Measurements from ENCODE around the gene RARRES2.

RARRES2 gene

DNA sequence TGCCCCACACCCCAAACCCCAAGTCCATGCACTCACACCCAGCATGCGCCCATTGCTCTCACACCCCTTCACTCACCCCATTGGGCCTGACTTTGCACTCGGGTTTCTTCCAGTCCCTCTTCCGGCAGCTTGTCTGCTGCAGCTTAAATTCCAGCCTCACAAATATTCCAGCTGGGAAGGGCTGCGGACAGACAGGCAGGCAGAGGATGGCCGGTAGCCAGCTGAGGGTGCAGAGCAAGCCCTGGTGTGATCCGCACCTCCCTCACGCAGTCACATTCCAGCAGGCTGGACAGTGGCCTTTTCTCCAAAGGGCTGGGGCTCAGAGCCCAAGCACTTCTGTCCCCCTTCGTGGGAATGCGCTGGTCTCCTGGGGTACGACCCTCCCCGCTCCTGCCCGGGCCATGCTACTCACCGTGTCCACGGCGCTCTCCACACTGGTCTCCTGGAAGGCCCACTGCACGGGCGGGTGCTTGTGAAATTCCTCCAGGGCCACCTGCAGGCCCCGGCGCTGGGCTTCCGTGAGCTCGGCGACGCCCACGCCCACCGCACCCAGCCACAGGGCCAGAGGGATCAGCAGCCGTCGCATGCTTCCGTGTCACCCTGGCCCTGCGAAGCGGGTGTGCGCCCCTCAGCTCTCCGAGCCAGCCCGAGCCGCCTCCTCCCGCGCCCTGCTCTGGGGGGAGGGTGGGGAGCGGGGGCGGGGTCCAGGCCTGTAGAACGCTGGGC is 1.2 kb downstream of the RARRES2 start:
- TF ChIP-seq, protein P1, sequence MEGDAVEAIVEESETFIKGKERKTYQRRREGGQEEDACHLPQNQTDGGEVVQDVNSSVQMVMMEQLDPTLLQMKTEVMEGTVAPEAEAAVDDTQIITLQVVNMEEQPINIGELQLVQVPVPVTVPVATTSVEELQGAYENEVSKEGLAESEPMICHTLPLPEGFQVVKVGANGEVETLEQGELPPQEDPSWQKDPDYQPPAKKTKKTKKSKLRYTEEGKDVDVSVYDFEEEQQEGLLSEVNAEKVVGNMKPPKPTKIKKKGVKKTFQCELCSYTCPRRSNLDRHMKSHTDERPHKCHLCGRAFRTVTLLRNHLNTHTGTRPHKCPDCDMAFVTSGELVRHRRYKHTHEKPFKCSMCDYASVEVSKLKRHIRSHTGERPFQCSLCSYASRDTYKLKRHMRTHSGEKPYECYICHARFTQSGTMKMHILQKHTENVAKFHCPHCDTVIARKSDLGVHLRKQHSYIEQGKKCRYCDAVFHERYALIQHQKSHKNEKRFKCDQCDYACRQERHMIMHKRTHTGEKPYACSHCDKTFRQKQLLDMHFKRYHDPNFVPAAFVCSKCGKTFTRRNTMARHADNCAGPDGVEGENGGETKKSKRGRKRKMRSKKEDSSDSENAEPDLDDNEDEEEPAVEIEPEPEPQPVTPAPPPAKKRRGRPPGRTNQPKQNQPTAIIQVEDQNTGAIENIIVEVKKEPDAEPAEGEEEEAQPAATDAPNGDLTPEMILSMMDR (conservative IDR thresholded peaks at IDR 0.05; ENCODE audit: low read depth, low read length), result no peak
- H3K79me2 ChIP-seq (ENCODE audit: insufficient read depth, low read depth), result no peaks in the 10 kb centered on the region
- H3K36me3 ChIP-seq (ENCODE audit: insufficient read depth), result no peaks in the 10 kb centered on the region
- H2AFZ ChIP-seq (ENCODE audit: low read depth), result no peak overlapping the region
- H3K9ac ChIP-seq, result no peak overlapping the region
- H3K4me1 ChIP-seq (ENCODE audit: low read depth, poor library complexity, severe bottlenecking), result no peaks in the 10 kb centered on the region
- no peak overlapping the region for H3K4me2 ChIP-seq
- no peaks in the 10 kb centered on the region for H4K20me1 ChIP-seq (ENCODE audit: insufficient read depth)
- H3K4me3 ChIP-seq (IDR thresholded peaks at IDR 0.05; ENCODE audit: insufficient read depth, low read depth, low read length), result no peak overlapping the region
- H3K27me3 ChIP-seq (ENCODE audit: insufficient read depth, low read depth), result no peaks in the 10 kb centered on the region
- H3K27ac ChIP-seq, result no peak overlapping the region

DNA sequence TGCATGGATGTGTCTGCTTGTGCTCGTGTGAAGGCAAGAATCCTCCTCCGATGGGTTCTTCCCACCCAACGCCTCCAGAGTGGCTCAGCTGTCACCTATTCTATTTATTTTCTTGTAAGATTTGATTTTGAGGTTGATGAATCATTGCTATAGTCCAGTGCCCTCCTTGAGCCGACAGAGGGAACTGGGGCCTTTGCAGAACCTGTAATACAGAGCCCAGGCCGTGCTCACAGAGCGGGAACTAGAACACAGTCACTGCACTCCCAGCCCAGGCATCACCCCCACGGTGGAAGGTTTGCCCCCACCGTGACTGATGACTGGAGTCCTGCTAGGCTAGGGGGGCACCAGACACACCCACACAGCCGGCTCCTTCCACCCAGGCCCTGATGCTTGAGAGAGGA is 2.0 kb downstream of the RARRES2 start:
- Histone ChIP-seq H3K4me2 (no peak overlapping the region), H3K9ac (no peak overlapping the region), H3K27me3 (ENCODE audit: insufficient read depth, low read depth) (no peaks in the 10 kb centered on the region), H3K36me3 (ENCODE audit: insufficient read depth) (no peaks in the 10 kb centered on the region), H3K4me3 (IDR thresholded peaks at IDR 0.05; ENCODE audit: insufficient read depth, low read depth, low read length) (no peak overlapping the region), H2AFZ (ENCODE audit: low read depth) (no peak overlapping the region), H3K79me2 (ENCODE audit: insufficient read depth, low read depth) (no peaks in the 10 kb centered on the region), H3K27ac (no peak overlapping the region), H3K4me1 (ENCODE audit: low read depth, poor library complexity, severe bottlenecking) (no peaks in the 10 kb centered on the region), H4K20me1 (ENCODE audit: insufficient read depth) (no peaks in the 10 kb centered on the region)
- TF ChIP-seq, protein P1 (conservative IDR thresholded peaks at IDR 0.05; ENCODE audit: low read depth, low read length), result no peak

DNA sequence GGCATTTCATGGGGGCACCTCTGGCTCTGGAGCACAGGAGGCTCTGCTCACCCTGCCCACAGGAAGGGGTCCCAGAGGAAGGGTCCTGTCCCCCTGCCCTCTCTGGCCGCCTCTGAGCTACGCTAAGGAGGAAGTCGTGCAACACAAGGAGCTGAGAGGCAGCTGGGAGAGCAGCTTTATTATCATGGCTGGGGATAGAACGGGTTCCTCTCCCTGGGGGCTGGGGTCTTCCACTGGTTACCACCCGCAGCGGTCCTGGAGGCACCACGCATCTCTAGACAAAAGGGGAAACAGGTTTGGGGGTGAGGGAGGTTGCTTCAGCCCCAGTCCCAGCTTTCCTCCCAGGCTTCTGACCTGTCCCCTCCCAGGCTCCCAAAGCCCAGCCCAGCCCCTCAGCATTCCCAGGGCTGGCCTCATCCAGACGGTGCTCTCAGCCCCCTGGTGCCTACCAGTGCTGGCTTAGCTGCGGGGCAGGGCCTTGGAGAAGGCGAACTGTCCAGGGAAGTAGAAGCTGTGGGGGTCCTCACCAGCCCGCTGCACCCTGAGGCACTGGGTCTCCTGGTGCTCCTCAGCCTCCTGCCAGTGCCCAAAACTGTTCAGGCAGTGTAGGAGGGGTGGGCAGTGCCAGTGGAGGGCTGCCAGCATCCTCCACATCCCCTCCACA is 3.1 kb downstream of the RARRES2 start:
- no peaks in the 10 kb centered on the region for H3K36me3 ChIP-seq (ENCODE audit: insufficient read depth)
- no peak overlapping the region for H3K9ac ChIP-seq
- no peaks in the 10 kb centered on the region for H4K20me1 ChIP-seq (ENCODE audit: insufficient read depth)
- H3K79me2 ChIP-seq (ENCODE audit: insufficient read depth, low read depth), result no peaks in the 10 kb centered on the region
- H2AFZ ChIP-seq (ENCODE audit: low read depth), result no peak overlapping the region
- no peak overlapping the region for H3K4me2 ChIP-seq
- TF ChIP-seq, protein P1 (conservative IDR thresholded peaks at IDR 0.05; ENCODE audit: low read depth, low read length), result no peak
- no peaks in the 10 kb centered on the region for H3K27me3 ChIP-seq (ENCODE audit: insufficient read depth, low read depth)
- no peak overlapping the region for H3K27ac ChIP-seq
- H3K4me1 ChIP-seq (ENCODE audit: low read depth, poor library complexity, severe bottlenecking), result no peaks in the 10 kb centered on the region
- H3K4me3 ChIP-seq (IDR thresholded peaks at IDR 0.05; ENCODE audit: insufficient read depth, low read depth, low read length), result no peak overlapping the region

DNA sequence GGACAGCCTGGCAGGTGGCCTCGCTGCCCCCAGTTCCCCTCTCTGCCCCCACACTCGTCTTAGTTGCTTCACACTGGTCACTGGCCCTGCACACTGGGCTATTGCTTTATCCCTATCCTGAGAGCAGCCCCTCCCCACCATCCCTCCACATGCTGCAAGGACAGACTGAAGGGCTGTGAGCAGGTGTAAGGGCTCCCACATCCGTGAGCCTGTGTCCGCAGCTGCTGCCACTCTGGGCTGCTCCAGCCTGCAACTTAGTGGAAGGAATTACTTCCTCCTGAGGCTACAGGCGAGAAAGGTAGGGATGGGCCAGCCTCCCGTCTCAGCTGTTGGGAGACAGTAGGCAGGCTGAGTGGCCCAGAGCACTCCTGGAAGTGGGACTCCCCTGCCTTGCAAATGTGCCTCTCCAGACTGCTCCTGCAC is 3.8 kb downstream of the RARRES2 start:
- H3K36me3 ChIP-seq (ENCODE audit: insufficient read depth), result no peaks in the 10 kb centered on the region
- no peak overlapping the region for H3K9ac ChIP-seq
- H2AFZ ChIP-seq (ENCODE audit: low read depth), result no peak overlapping the region
- H3K27me3 ChIP-seq (ENCODE audit: insufficient read depth, low read depth), result no peaks in the 10 kb centered on the region
- no peak overlapping the region for H3K4me3 ChIP-seq (IDR thresholded peaks at IDR 0.05; ENCODE audit: insufficient read depth, low read depth, low read length)
- TF ChIP-seq, protein P1 (conservative IDR thresholded peaks at IDR 0.05; ENCODE audit: low read depth, low read length), result no peak
- H3K4me2 ChIP-seq, result no peak overlapping the region
- H4K20me1 ChIP-seq (ENCODE audit: insufficient read depth), result no peaks in the 10 kb centered on the region
- no peaks in the 10 kb centered on the region for H3K79me2 ChIP-seq (ENCODE audit: insufficient read depth, low read depth)
- H3K27ac ChIP-seq, result no peak overlapping the region
- H3K4me1 ChIP-seq (ENCODE audit: low read depth, poor library complexity, severe bottlenecking), result no peaks in the 10 kb centered on the region

All from KMS-11 (cell line).